NCI-H1694 (cell line): ENCODE data around the gene HIVEP1.
"Not testable (repeated sequence)": the region's sequence is repeated elsewhere in the genome, so short reads cannot be mapped to it uniquely, and the experiment has no call there.

ENCODE experiments used
- DNase-seq: peaks from one replicate; lab custom pipeline; 2025; lab: John Stamatoyannopoulos, UW

Gene HIVEP1

DNA sequence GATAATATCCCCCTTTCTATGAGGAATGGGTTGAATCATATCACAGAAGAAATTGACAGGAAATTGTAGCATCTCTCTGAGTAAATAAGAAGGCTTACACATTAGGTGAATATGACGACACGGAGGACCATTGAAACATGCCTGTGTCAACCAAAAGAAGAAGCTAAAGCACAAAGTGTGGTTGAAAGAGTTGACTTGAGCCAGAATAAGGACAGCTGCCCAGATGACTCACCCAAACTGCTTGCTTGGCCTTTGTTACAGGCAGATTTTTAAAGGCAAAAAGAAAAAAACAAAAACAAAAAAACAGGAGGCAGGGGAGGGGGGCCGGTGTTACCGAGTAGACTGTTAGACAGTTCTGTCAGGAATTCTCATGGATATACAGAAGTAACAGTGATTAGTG lies 148.2 kb downstream of the HIVEP1 start:
- DNase-seq = no peak

DNA sequence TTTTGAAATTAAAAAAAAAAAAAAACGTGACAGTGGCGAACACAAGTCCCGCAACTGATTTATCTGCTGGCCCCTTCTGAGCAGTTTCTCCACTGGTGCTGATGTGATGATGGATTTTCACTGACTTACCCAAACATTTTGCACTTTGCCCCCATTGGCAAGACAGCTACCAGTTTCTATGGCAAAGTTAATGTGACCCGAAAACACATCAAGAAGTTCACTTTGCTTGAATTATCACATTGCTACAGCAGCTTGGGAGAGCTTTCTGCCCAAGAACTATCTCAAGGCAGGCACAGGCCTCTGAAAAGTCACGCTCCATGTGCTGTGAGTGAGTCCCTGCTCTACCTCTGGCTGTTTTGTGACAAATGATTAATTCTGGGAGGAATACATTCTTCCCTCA lies 150.1 kb downstream of the HIVEP1 start:
- DNase-seq = no peak

DNA sequence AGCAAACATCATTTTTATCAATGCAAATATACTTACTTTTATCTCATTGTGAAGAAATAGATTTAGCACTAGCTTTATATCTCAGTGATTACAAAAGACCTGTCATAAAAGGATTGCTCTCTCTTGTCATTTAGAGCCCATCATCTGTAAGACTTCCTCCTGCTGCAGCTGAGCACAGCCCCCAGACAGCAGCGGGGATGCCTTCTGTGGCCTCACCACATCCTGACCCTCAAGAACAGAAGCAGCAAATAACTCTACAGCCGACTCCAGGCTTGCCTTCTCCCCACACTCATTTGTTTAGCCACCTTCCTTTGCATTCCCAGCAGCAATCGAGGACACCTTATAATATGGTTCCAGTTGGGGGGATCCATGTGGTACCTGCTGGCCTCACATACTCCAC lies 151.0 kb downstream of the HIVEP1 start:
- DNase-seq = no peak

DNA sequence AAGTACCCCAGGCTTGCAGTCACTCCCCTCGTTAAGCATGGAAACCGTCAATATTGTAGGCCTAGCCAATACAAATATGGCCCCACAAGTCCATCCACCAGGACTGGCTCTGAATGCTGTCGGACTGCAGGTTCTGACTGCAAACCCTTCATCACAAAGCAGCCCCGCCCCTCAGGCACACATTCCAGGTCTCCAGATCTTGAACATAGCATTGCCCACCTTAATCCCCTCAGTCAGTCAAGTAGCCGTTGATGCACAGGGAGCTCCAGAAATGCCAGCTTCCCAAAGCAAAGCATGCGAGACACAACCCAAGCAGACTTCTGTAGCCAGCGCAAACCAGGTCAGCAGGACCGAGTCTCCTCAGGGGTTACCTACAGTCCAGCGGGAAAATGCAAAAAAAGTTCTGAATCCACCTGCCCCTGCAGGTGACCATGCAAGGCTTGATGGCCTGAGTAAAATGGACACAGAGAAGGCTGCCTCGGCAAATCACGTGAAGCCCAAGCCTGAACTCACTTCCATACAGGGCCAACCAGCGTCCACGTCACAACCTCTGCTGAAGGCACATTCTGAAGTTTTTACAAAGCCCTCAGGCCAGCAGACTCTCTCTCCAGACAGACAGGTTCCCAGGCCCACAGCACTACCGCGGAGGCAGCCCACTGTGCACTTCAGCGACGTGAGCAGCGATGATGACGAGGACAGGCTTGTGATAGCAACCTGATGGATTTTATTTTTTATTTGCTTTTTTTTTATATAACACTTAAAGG lies 151.8 kb downstream of the HIVEP1 start:
- DNase-seq = no peak

GRCh38 chr6:12164508-12164770 lies 152.3 kb downstream of the HIVEP1 start:
- DNase-seq = no peak

- no peak for DNase-seq
Observed at GRCh38 chr6:12165297-12165696, 153.2 kb downstream of the HIVEP1 start.

DNA sequence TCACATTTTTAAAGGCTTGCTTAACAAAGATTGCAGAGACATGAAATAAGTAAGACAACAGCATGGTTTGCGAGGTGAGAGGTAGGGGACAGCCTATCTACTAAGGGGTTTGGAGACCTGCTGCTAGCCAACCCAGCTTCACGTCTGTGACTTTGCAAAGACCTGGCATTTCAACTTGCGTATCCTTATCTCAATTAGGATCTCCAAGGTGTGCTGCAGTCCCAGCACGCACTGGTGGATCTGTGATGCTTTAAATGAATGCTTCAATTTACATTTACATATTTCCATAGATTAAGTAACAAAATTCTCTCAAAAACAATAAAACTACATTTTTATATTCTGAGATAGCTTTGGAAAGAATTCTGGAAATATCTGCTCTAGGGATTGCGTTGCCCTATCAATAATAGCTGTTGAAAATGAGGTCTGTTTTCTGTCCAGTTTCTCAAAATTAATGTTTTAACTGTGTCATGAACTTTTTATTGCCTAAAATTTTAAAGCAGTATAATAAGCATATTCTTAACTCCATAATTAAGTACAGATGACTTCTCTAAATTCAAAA lies 153.7 kb downstream of the HIVEP1 start:
- DNase-seq = no peak

- DNase-seq = no peak
Observed at GRCh38 chr6:12169377-12169776, 157.3 kb downstream of the HIVEP1 start.

GRCh38 chr6:12170351-12171092 lies 158.4 kb downstream of the HIVEP1 start:
- no peak for DNase-seq

- no peak for DNase-seq
Observed at GRCh38 chr6:12171717-12172116, 159.6 kb downstream of the HIVEP1 start.

DNA sequence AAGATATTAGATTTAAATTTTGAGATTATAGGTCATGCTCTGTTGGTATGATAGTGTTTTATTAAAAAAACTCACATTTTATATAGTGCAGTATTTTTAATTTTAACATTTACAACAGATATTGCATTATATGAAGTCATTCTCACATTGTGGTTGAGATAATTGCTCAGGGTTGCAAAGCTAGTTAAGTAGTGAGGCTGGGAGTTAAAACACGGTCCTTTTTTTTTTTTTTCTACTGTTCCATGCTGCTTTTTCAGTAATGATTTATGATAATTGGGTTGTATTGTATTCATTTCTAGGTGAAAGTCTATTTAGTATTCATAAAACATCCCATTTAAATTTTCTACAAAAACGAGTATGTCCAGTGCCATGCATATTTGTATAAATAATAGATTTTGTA lies 160.5 kb downstream of the HIVEP1 start:
- DNase-seq = no peak

DNA sequence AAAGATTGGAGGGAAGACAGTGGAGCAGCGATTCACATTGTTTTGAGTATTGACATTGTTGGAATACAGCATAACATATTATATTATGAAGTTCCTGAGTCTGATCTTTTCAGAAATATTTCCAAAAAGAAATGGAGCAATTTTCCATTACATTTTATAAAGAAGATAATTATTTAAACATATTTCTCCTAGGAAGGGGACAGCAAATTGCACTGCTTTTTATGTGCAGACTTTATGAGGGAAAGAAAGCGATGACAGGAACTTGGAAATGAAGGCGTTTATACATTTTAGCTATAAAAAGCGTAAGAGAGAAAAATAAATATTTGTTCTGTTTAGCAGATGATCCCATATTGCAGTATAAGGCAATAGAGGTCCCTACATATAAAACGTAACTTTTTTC lies 161.1 kb downstream of the HIVEP1 start:
- DNase-seq = no peak

GRCh38 chr6:12173661-12174060 lies 161.5 kb downstream of the HIVEP1 start:
- DNase-seq = no peak

DNA sequence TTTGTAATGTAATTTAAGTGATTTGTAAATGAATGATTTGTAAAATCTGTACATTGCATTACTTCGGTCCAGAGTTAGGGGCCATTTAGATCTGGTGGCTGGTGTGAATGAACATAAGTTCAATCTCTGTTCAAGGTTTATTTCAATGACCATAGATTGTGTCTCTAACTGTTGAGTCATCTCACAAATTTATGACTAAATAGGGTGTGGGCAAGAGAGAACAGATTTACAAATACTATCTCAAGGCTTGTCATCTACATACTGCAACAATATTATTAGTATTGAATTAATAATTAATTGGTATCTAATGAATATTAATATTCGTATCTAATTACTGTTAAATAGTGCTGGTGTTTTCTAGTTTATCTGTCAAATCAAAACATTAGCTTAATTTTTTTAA lies 162.8 kb downstream of the HIVEP1 start:
- DNase-seq = no peak

GRCh38 chr6:12175626-12176025 lies 163.5 kb downstream of the HIVEP1 start:
- DNase-seq = no peak

DNA sequence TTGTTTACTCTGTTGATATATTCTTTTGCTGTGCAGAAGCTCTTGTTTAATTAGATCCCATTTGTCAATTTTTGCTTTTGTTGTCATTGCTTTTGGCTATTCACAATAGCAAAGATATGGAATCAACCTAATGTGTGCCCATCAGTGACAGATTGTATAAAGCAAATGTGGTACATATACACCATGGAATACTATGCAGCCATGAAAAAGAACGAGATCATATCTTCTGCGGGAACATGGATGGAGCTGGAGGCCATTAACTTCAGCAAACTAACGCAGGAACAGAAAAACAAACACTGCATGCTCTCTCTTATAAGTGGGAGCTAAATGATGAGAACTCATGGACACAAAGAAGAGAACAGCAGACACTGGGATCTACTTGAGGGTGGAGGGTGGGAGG lies 164.7 kb downstream of the HIVEP1 start:
- DNase-seq = not testable (repeated sequence)

DNA sequence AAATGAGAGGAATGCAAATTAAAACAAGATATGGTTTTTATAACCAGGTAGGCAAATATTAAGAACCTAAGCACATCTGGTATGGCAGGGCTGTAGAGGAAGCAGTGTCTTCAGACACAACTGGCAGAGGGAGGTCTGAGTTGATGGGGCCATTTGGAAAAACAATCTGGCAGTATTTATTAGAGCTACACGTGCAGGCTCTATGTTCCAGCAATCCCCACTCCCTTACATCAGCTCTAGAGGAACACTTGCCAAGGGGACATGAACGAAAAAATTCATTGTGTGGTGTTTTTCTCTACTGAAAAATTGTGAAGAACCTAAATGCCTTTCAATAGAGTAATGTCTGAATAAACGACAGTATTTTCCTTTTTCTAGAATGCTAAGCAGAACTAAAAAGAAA lies 166.4 kb downstream of the HIVEP1 start:
- no peak for DNase-seq

DNA sequence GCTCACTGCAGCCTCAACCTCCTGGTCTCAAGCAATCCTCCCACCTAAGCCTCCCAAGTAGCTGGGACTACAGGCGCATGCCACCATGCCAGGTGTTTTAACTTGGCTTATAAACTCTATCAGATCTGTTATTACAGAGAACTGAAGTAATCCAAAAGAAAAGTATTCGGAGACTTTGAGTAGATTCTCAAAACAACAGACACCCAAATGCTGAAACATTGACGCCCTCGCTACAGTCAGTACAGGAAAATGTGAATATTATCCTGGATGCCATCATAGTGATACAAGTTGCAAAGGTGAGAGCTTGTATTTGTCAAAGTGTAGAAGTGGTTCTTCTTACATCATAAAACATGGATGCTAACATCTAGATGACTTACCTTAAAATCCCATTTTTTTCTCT lies 169.4 kb downstream of the HIVEP1 start:
- no peak for DNase-seq

- DNase-seq = no peak
Observed at GRCh38 chr6:12182676-12183075, 170.6 kb downstream of the HIVEP1 start.

DNA sequence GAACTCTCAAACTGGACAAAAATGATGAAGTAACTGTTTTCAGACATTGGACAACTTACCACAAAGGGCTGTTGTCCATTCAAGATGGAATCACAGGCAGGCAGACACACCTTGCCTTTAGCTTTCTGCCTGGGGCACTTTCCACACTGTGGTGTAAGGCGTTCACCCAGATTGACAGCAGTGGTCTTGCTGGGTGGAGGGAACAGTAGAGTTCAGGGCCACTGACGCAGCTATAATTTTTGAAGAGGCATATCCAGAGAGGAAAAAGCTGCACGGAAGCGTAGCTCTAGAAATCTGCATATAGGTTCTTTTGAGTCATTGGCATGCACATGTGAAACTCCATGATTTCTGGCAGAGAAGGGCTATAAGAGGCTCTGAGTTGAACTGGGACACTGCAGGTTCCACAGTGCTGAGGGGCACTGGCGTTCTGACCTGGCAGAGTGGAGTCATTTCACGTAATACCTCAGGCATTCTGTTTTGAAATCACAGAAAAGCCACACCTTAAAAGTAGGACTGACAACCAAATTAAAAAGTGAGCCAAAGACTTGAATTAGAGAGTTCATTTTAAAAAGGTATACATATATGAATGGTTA lies 173.1 kb downstream of the HIVEP1 start:
- no peak for DNase-seq

GRCh38 chr6:12186528-12186927 lies 174.4 kb downstream of the HIVEP1 start:
- DNase-seq = no peak

- no peak for DNase-seq
Observed at GRCh38 chr6:12189150-12189549, 177.0 kb downstream of the HIVEP1 start.

DNA sequence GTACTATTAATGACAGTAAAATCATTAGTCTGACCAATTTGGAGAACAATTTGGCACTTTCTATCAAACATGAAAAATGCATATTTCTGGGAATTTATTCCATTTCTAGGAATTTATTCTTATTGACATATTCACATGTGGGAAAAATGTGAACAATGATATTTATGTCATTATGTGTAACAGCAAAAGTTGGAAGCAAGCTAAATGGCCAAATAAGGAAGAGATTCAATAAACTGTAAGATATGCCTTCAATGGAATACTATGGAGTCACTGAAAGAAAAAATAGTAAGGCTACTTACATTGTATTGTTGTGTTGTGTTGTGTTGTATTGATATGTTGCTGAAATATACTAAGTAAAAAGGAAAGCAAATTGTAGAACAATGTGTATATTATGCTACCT lies 177.5 kb downstream of the HIVEP1 start:
- no peak for DNase-seq
